GM20000 (cell line): ENCODE measurements around the gene FARS2.

ENCODE experiments used
- DNase-seq: peaks from one replicate; pipeline ENCODE4 v3.0.0; 2012; ENCODE audit warnings: low spot score
- TF ChIP-seq, protein P1 (sequence below): IDR thresholded peaks from 2 replicates; pipeline ENCODE4 v1.5.1; 2012; ENCODE audit warnings: mild to moderate bottlenecking, control low read depth; ENCODE audit errors: extremely low read depth, missing control alignments

Gene FARS2

GRCh38 chr6:5738211-5738610 lies 476.9 kb downstream of the FARS2 start:
- TF ChIP-seq, protein P1, sequence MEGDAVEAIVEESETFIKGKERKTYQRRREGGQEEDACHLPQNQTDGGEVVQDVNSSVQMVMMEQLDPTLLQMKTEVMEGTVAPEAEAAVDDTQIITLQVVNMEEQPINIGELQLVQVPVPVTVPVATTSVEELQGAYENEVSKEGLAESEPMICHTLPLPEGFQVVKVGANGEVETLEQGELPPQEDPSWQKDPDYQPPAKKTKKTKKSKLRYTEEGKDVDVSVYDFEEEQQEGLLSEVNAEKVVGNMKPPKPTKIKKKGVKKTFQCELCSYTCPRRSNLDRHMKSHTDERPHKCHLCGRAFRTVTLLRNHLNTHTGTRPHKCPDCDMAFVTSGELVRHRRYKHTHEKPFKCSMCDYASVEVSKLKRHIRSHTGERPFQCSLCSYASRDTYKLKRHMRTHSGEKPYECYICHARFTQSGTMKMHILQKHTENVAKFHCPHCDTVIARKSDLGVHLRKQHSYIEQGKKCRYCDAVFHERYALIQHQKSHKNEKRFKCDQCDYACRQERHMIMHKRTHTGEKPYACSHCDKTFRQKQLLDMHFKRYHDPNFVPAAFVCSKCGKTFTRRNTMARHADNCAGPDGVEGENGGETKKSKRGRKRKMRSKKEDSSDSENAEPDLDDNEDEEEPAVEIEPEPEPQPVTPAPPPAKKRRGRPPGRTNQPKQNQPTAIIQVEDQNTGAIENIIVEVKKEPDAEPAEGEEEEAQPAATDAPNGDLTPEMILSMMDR: no peak
- no peak for DNase-seq

GRCh38 chr6:5744497-5744896 lies 483.2 kb downstream of the FARS2 start:
- no peak for DNase-seq
- TF ChIP-seq, protein P1: no peak

- no peak for DNase-seq
- TF ChIP-seq, protein P1: no peak
Measured at GRCh38 chr6:5745081-5745480, 483.8 kb downstream of the FARS2 start.

DNA sequence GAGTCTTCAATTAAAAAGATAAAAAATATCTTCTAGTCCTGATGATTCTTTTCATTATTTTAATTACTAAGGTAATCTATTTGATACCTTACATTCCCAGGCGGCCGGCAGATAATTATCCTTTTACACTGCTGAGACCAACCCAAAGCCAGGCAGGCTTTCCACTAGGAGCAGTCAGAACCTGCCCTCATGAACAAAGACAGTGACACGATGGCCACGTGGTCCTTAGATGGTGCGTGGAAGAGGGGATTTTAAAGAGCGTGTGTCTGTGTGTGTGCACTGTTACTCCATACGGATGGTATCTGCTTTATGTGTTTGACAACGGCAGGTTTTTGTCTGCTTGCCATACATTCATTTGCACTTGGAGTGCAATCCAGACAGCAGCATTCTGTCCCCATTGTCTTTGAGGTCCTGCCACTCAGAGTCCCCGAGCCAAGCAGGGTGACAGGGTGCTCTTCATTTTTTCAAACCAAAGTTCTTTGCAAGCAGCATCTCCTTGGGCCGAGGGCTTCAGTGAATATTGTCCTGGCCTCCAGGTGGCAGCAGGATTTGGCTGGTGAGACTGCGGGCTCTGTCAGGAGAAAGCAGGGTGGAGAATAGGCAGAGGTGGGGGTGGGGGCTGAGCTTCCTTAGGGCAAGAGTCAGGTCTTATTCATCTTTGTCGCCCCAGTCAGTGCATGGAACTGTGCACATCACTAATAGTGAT lies 484.9 kb downstream of the FARS2 start:
- no peak for DNase-seq
- TF ChIP-seq, protein P1: no peak

DNA sequence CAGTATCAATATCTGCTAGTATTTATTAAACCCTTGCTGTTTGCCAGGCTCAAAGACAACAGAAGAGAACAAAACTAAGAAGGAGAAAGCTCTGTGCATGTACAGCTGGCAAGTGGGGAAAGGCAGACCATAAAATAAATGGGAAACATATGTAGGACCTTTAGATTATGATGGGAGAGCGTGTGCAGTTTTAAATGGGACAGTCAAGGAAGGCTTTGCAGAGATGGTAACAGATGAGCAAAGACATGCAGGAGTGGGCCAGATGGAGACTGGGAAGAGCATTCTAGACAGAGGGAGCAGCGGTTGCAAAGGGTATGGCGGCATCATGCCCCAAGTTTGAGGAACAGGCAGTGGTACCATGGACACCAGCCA lies 485.4 kb downstream of the FARS2 start:
- TF ChIP-seq, protein P1: no peak
- no peak for DNase-seq

GRCh38 chr6:5747379-5747778 lies 486.1 kb downstream of the FARS2 start:
- TF ChIP-seq, protein P1: no peak
- no peak for DNase-seq

DNA sequence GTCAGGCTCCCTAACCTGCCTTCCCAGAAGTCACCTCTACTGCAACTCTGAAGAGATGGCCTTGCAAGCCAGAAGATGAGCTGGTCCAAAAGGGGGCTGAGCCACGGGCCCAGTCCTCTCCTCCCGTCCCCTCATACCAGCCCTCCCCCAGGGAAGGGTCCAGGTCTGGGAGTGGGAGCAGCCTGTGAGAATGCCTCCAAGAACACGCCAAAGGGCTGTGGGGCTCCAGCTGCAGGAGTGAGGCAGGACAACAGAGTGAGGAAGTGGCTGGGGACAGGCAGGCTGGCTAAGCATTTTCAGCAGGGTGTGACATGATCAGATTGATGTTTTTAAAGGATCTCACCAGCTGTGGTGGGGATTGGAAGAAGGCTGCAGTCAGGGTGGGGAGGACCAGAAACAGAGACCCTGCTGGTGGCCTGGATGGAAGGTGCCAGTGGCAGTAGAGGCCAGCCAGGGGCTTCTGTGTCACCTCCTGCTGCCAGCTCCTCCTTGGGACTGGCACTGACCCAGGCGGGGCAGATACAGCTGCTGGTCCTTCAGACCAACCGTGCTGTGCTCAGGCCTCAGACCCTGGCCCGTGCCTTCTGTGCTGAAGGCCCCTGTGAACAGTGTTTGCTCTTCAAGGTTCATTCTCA lies 487.8 kb downstream of the FARS2 start:
- TF ChIP-seq, protein P1: no peak
- no peak for DNase-seq
